ENCODE data around the gene MAJIN. TPM values are rescaled to one million over a fixed set of nuclear protein-coding genes. Genes with fewer than 3 reads are reported as not detected.
A peak's percentile ranks its signal among the peaks of the same experiment; 100 is the strongest.

The MAJIN gene
- total and polyA plus RNA-seq, 9 of the 15 experiments (the other 6 are each of a cell fraction or from before 2014, with no cell fraction given), result 0.17 to 0.83 (median 0.24) TPM; not detected in 2

DNA sequence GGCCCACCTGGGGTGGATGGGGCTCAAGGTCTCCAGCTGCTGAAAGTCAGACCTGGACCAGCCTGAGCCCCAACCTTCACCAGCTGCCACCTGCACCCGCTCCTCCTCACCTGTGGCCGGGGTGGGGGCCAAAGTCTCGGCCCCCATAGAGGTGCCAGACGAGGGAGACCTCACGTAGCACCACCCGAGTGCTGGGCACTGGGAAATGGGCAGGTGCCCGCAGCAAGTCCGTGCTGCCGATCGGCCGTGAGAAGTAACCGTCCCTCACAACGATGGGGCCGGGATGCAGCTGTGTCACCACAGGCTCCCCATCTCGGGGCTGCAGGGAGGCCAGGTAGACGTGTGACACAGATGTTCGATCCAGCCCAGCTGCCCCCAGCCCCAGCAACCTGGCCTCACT, 71.1 kb downstream of the MAJIN start:
- no peak for DNase-seq (ENCODE audit: extremely low read depth in 1 of 4, low spot score in 3 of 4)
- BruUV-seq (replicated peaks), result no TSS peak
- in situ Hi-C loops (cut with MboI) (no loop called here), intact Hi-C loops (cut with micrococcal nuclease) (no loop called here)
- Histone ChIP-seq H2AFZ (ENCODE audit: low read depth, low read length) (no peak overlapping the region), H3K27ac (ENCODE audit: extremely low read depth, low read depth, low read length) (no peak overlapping the region), H3K4me2 (ENCODE audit: insufficient read depth, low read length) (no peak overlapping the region), H3K79me2 (ENCODE audit: control insufficient read depth, insufficient read depth, low read length) (no peaks in the 10 kb centered on the region), H3K9ac (ENCODE audit: insufficient read depth in 1 of 2, low read depth in 2 of 2, low read length in 2 of 2) (no peak overlapping the region), H4K20me1 (replicated peaks; ENCODE audit: control insufficient read depth, insufficient read depth, low read length) (no peaks in the 10 kb centered on the region), H3K4me3 (no peak overlapping the region), H3K9me3 (replicated peaks; ENCODE audit: control insufficient read depth, insufficient read depth, low read depth, low read length) (no peaks in the 10 kb centered on the region), H3K9me1 (ENCODE audit: control insufficient read depth, insufficient read depth, low read length) (no peaks in the 10 kb centered on the region), H3K36me3 (ENCODE audit: control insufficient read depth, insufficient read depth, low read length) (peaks cover 83% of the 10 kb centered on the region; the same call in 2 of the 3 replicates), H3K4me1 (replicated peaks in 1 of 2; ENCODE audit: control insufficient read depth in 2 of 2, insufficient read depth in 2 of 2, low read length in 2 of 2) (peaks cover 0 to 26% of the 10 kb centered on the region in 2 experiments; a peak in 3 of 5 replicates), H3K27me3 (ENCODE audit: control insufficient read depth in 2 of 2, insufficient read depth in 2 of 2, low read length in 2 of 2) (no peaks in the 10 kb centered on the region)
- ChIA-PET POLR2A (interaction anchor here (0.6 to 1.0 kb wide), 3 partner anchors 12 to 53 kb away, joined by 3 to 4 read pairs (median 3); no protein-coding TSS in a partner anchor), CTCF (ENCODE audit: low intra/inter-chr PET ratio) (no interaction called here)
- no peak for ATAC-seq
- 90% methylated on average over 12 of the region's 17 CpGs for WGBS (ENCODE audit: insufficient coverage, low coverage, missing lambda C conversion rate)
- TF ChIP-seq POLR2G (IDR thresholded peaks at IDR 0.05; ENCODE audit: low read depth, low read length) (peak; percentile 57; the same call in 1 of the 2 replicates), ZNF444 (CRISPR knock-in tag; IDR thresholded peaks at IDR 0.05) (no peak)
- FAIRE-seq, result no peak

DNA sequence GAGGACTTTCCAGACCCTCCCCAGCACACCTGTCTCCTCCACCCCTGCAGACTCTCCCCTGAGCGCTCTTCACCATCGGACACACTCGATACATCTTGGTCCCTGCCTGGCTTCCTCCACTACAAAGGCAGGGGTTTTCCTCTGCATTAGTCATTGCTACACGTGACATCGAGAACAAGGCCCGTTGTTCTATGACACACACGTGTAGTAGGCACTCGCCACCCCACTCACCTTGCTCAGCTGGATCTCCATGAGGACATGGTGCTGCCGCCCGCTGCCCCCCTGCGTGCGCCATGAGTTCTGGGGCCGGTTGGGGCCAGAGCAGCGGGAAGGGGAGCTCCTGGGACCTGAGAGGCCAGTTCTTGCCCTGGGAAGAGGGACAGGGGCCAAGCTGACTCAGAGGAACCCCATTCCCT, 71.6 kb downstream of the MAJIN start:
- H3K4me3 ChIP-seq, result no peak overlapping the region
- H3K79me2 ChIP-seq (ENCODE audit: control insufficient read depth, insufficient read depth, low read length), result no peaks in the 10 kb centered on the region
- TF ChIP-seq SUPT5H (IDR thresholded peaks at IDR 0.05) (0 out of 2 replicates have a peak, but pooled peaks have one; percentile 18), RBFOX2 (IDR thresholded peaks at IDR 0.05; ENCODE audit: low read depth, low read length) (0 out of 2 replicates have a peak, but pooled peaks have one; percentile 29), CBFA2T3 (IDR thresholded peaks at IDR 0.05) (no peak)
- H3K4me2 ChIP-seq (ENCODE audit: insufficient read depth, low read length), result no peak overlapping the region
- CTCF ChIA-PET (ENCODE audit: low intra/inter-chr PET ratio), result no interaction called here
- intact Hi-C loops (cut with micrococcal nuclease), result no loop called here
- H2AFZ ChIP-seq (ENCODE audit: low read depth, low read length), result no peak overlapping the region
- FAIRE-seq (no peak), ATAC-seq (no peak), DNase-seq (ENCODE audit: extremely low read depth in 1 of 4, low spot score in 3 of 4) (no peak)
- BruUV-seq (replicated peaks), result no TSS peak
- no peaks in the 10 kb centered on the region for H3K9me3 ChIP-seq (replicated peaks; ENCODE audit: control insufficient read depth, insufficient read depth, low read depth, low read length)
- H3K9ac ChIP-seq (ENCODE audit: insufficient read depth in 1 of 2, low read depth in 2 of 2, low read length in 2 of 2), result peak overlapping the region in 1 of 2 experiments; percentile 28; a peak in 1 of 4 replicates
- POLR2A ChIA-PET, result interaction anchor here (0.6 to 1.0 kb wide), 3 partner anchors 11 to 52 kb away, joined by 3 to 4 read pairs (median 3); no protein-coding TSS in a partner anchor
- H3K27me3 ChIP-seq (ENCODE audit: control insufficient read depth in 2 of 2, insufficient read depth in 2 of 2, low read length in 2 of 2), result no peaks in the 10 kb centered on the region
- in situ Hi-C loops (cut with MboI), result no loop called here
- no peak overlapping the region for H3K27ac ChIP-seq (ENCODE audit: extremely low read depth, low read depth, low read length)
- 82% methylated on average over 14 of the region's 14 CpGs for WGBS (ENCODE audit: insufficient coverage, low coverage, missing lambda C conversion rate)
- H3K4me1 ChIP-seq (replicated peaks in 1 of 2; ENCODE audit: control insufficient read depth in 2 of 2, insufficient read depth in 2 of 2, low read length in 2 of 2), result peaks cover 0 to 28% of the 10 kb centered on the region in 2 experiments; a peak in 3 of 5 replicates
- H3K36me3 ChIP-seq (ENCODE audit: control insufficient read depth, insufficient read depth, low read length), result peaks cover 78% of the 10 kb centered on the region; the same call in 2 of the 3 replicates
- no peaks in the 10 kb centered on the region for H4K20me1 ChIP-seq (replicated peaks; ENCODE audit: control insufficient read depth, insufficient read depth, low read length)
- no peaks in the 10 kb centered on the region for H3K9me1 ChIP-seq (ENCODE audit: control insufficient read depth, insufficient read depth, low read length)

Data from K562 (cell line).